IMR-90 (cell line): ENCODE results near the gene CENPX. TPM values are rescaled to one million over a fixed set of nuclear protein-coding genes. Genes with fewer than 3 reads are reported as not detected.

Source experiments
- ATAC-seq: fragments of 200-7000 bp; cut with Tn5 transposase; 2 replicates; pipeline ENCODE4 v1.9.1; 2020; ENCODE audit warnings: low read depth, mild to moderate bottlenecking, moderate library complexity
- BruUV-seq: library from RNA; stranded (reverse); fragments of 400-500 nt; replicated peaks from 2 replicates; lab custom pipeline; 2021; lab: Mats Ljungman, UMichigan
- CTCF ChIA-PET: fragments of 300-600 bp; formaldehyde crosslinking; extraction: SDS; loops from one replicate; lab custom pipeline; 2021; ENCODE audit warnings: antibody characterized with exemption; lab: Yijun Ruan, JAX
- POLR2A ChIA-PET: fragments of 300-600 bp; sonication (Branson Sonifier 250); formaldehyde crosslinking; loops from one replicate; lab custom pipeline; 2022; ENCODE audit warnings: antibody characterized with exemption; ENCODE audit not compliant: unreplicated experiment; lab: Charles Lee
- DNase-seq: peaks from one replicate; pipeline ENCODE4 v3.0.0; 2013
- H2AFZ ChIP-seq: replicated peaks from 2 replicates; pipeline ENCODE3; 2013; ENCODE audit warnings: low read length, mild to moderate bottlenecking; ENCODE audit not compliant: poor library complexity
- H2AK5ac ChIP-seq: 2 replicates; pipeline ENCODE4 v1.6.1; 2013; ENCODE audit warnings: low read depth, low read length, inconsistent platforms
- H2AK9ac ChIP-seq: replicated peaks from 2 replicates; pipeline ENCODE3; 2013; ENCODE audit warnings: mild to moderate bottlenecking, low read depth, low read length, moderate library complexity; ENCODE audit not compliant: poor library complexity
- H2BK120ac ChIP-seq: 2 replicates; pipeline ENCODE4 v1.6.1; 2013; ENCODE audit warnings: low read depth, low read length, inconsistent platforms
- H2BK15ac ChIP-seq: 3 replicates; pipeline ENCODE4 v1.6.1; 2013; ENCODE audit warnings: low read depth, low read length, inconsistent platforms
- H2BK20ac ChIP-seq: 2 replicates; pipeline ENCODE4 v1.6.1; 2013; ENCODE audit warnings: low read depth, mild to moderate bottlenecking, inconsistent platforms, low read length, moderate library complexity
- H2BK5ac ChIP-seq: 2 replicates; pipeline ENCODE4 v1.6.1; 2013; ENCODE audit warnings: mild to moderate bottlenecking, low read depth, low read length, inconsistent platforms; ENCODE audit not compliant: poor library complexity, severe bottlenecking
- H3K14ac ChIP-seq: replicated peaks from 2 replicates; pipeline ENCODE4 v1.6.1; 2013; ENCODE audit warnings: low read depth, low read length, inconsistent platforms
- H3K18ac ChIP-seq: 2 replicates; pipeline ENCODE4 v1.6.1; 2013; ENCODE audit warnings: low read depth, low read length, control low read depth
- H3K23ac ChIP-seq: 2 replicates; pipeline ENCODE4 v1.6.1; 2013; ENCODE audit warnings: low read depth, low read length, inconsistent platforms
- H3K27ac ChIP-seq: 2 replicates; pipeline ENCODE4 v1.5.1; 2013; ENCODE audit warnings: mild to moderate bottlenecking, control low read depth, low read length; ENCODE audit not compliant: insufficient read depth
- H3K27me3 ChIP-seq: 2 replicates; pipeline ENCODE4 v1.6.1; 2013; ENCODE audit warnings: low read length; ENCODE audit not compliant: control insufficient read depth, insufficient read depth
- H3K36me3 ChIP-seq: 2 replicates; pipeline ENCODE4 v1.6.1; 2013; ENCODE audit warnings: low read length, mixed read lengths; ENCODE audit not compliant: control insufficient read depth, insufficient read depth
- H3K4ac ChIP-seq: 2 replicates; pipeline ENCODE4 v1.6.1; 2013; ENCODE audit warnings: low read depth, low read length, inconsistent platforms
- H3K4me1 ChIP-seq: 2 replicates; pipeline ENCODE4 v1.6.1; 2013; ENCODE audit warnings: low read length, mixed read lengths; ENCODE audit not compliant: control insufficient read depth, insufficient read depth
- H3K4me2 ChIP-seq: 2 replicates; pipeline ENCODE4 v1.6.1; 2013; ENCODE audit warnings: low read depth, mild to moderate bottlenecking, control low read depth, low read length, moderate library complexity
- H3K4me3 ChIP-seq: 2 replicates; pipeline ENCODE4 v1.5.1; 2013; ENCODE audit warnings: low read depth, mild to moderate bottlenecking, control low read depth, low read length, moderate library complexity; ENCODE audit not compliant: insufficient read depth
- H3K56ac ChIP-seq: 2 replicates; pipeline ENCODE4 v1.6.1; 2013; ENCODE audit warnings: low read length, inconsistent platforms; ENCODE audit not compliant: insufficient read depth; ENCODE audit errors: extremely low read depth
- H3K79me1 ChIP-seq, 2 experiments: 2 replicates each; pipeline ENCODE4 v1.6.1; 2013; ENCODE audit warnings: low read length in 2 of 2, inconsistent platforms in 1 of 2, low read depth in 1 of 2
- H3K9ac ChIP-seq: 2 replicates; pipeline ENCODE4 v1.6.1; 2013; ENCODE audit warnings: low read depth, low read length, control low read depth
- H3K9me1 ChIP-seq: 2 replicates; pipeline ENCODE4 v1.6.1; 2013; ENCODE audit warnings: low read length, inconsistent platforms; ENCODE audit not compliant: insufficient read depth
- H3K9me3 ChIP-seq: 2 replicates; pipeline ENCODE4 v1.6.1; 2013; ENCODE audit warnings: low read length; ENCODE audit not compliant: control insufficient read depth, insufficient read depth
- H4K20me1 ChIP-seq: 2 replicates; pipeline ENCODE4 v1.6.1; 2013; ENCODE audit warnings: low read length, inconsistent platforms; ENCODE audit not compliant: insufficient read depth
- H4K5ac ChIP-seq: 2 replicates; pipeline ENCODE4 v1.6.1; 2013; ENCODE audit warnings: mild to moderate bottlenecking, low read depth, low read length, control low read depth
- H4K8ac ChIP-seq, 2 experiments: 2 replicates each; pipeline ENCODE4 v1.6.1; 2013; ENCODE audit warnings: low read depth in 2 of 2, low read length in 2 of 2, control low read depth in 1 of 2, inconsistent platforms in 1 of 2
- H4K91ac ChIP-seq: 2 replicates; pipeline ENCODE4 v1.6.1; 2013; ENCODE audit warnings: low read depth, low read length, inconsistent platforms; ENCODE audit not compliant: insufficient read depth
- CEBPB ChIP-seq: IDR thresholded peaks from 2 replicates; pipeline ENCODE4 v1.6.1; 2012; ENCODE audit warnings: low read depth, low read length, improper control_type of control experiment
- CHD1 ChIP-seq: IDR thresholded peaks from 2 replicates; pipeline ENCODE4 v1.6.1; 2012; ENCODE audit warnings: low read depth, low read length, improper control_type of control experiment
- CTCF ChIP-seq: conservative IDR thresholded peaks from 2 replicates; pipeline ENCODE4 v1.5.1; 2012; ENCODE audit warnings: mild to moderate bottlenecking, low read depth, low read length, improper control_type of control experiment
- FOS ChIP-seq: fragments of 150-350 bp; IDR thresholded peaks from 2 replicates; pipeline ENCODE4 v1.6.1; 2016; ENCODE audit warnings: low read depth, low read length
- MAZ ChIP-seq: IDR thresholded peaks from 2 replicates; pipeline ENCODE4 v1.6.1; 2012; ENCODE audit warnings: low read depth, mild to moderate bottlenecking, low read length, improper control_type of control experiment, moderate library complexity, borderline replicate concordance
- NFE2L2 ChIP-seq: fragments of 150-350 bp; IDR thresholded peaks from 2 replicates; pipeline ENCODE4 v1.6.1; 2016; ENCODE audit warnings: low read depth, mild to moderate bottlenecking, low read length
- POLR2A ChIP-seq: IDR thresholded peaks from 2 replicates; pipeline ENCODE4 v1.6.1; 2012; ENCODE audit warnings: mild to moderate bottlenecking, low read depth, low read length
- RAD21 ChIP-seq: IDR thresholded peaks from 2 replicates; pipeline ENCODE4 v1.6.1; 2012; ENCODE audit warnings: low read length, improper control_type of control experiment
- RCOR1 ChIP-seq: IDR thresholded peaks from 2 replicates; pipeline ENCODE4 v1.6.1; 2012; ENCODE audit warnings: mild to moderate bottlenecking, low read length, improper control_type of control experiment; ENCODE audit not compliant: insufficient replicate concordance
- RFX5 ChIP-seq: IDR thresholded peaks from 2 replicates; pipeline ENCODE4 v1.8.0; 2012; ENCODE audit warnings: low read depth, mild to moderate bottlenecking, low read length, moderate library complexity
- SMC3 ChIP-seq: fragments of 150-350 bp; IDR thresholded peaks from 2 replicates; pipeline ENCODE4 v1.6.1; 2016; ENCODE audit warnings: low read depth, mild to moderate bottlenecking, antibody characterized with exemption, low read length, moderate library complexity
- USF2 ChIP-seq: fragments of 150-350 bp; IDR thresholded peaks from 2 replicates; pipeline ENCODE4 v1.6.1; 2017; ENCODE audit warnings: mild to moderate bottlenecking, antibody characterized with exemption, low read length, low read depth
- WGBS, 2 experiments: methylation state at CpG; one replicate each; pipeline versions ENCODE4 v1.1.5 to v1.1.7; 2013; ENCODE audit warnings: missing lambda C conversion rate in 2 of 2; ENCODE audit not compliant: insufficient read length in 1 of 2; ENCODE audit errors: extremely low coverage in 2 of 2; 5-methylcytosine and 5-hydroxymethylcytosine counted together
- dilution Hi-C: fragments of 300-500 bp; cut with HindIII; formaldehyde crosslinking; loops from one replicate; pipeline ENCODE4 v1.14.3; 2018; ENCODE audit warnings: low sequenced_read_pairs; ENCODE audit not compliant: unreplicated experiment
- in situ Hi-C: fragments of 300-500 bp; cut with MboI; formaldehyde crosslinking; loops from 3 replicates; pipeline ENCODE4 v1.14.3; 2019; ENCODE audit warnings: low sequenced_read_pairs, inconsistent platforms, mixed read lengths
- intact Hi-C: fragments of 100-400 bp; cut with micrococcal nuclease; formaldehyde crosslinking; loops from 2 replicates; pipeline ENCODE4 v1.10.0; 2022
- polyA plus RNA-seq, 3 experiments: library from polyadenylated mRNA; depleted of rRNA; stranded (reverse); fragments of >200 nt; gene quantifications; 2 replicates each; pipeline ENCODE4 v1.2.3, GENCODE V29; 2012; ENCODE audit warnings: low replicate concordance in 1 of 3
- total RNA-seq: library from RNA; depleted of rRNA; stranded (reverse); fragments of >200 nt; gene quantifications from 2 replicates; pipeline ENCODE4 v1.2.3, GENCODE V29; 2012
- TF ChIP-seq, protein P1 (sequence below): fragments of 150-350 bp; IDR thresholded peaks from 2 replicates; pipeline ENCODE4 v1.6.1; 2016; ENCODE audit warnings: low read depth, mild to moderate bottlenecking, low read length, moderate library complexity, borderline replicate concordance

The CENPX gene
- total and polyA plus RNA-seq, 2 of the 4 experiments (the other 2 are of a cell fraction): 44.8 to 86.8 TPM

DNA sequence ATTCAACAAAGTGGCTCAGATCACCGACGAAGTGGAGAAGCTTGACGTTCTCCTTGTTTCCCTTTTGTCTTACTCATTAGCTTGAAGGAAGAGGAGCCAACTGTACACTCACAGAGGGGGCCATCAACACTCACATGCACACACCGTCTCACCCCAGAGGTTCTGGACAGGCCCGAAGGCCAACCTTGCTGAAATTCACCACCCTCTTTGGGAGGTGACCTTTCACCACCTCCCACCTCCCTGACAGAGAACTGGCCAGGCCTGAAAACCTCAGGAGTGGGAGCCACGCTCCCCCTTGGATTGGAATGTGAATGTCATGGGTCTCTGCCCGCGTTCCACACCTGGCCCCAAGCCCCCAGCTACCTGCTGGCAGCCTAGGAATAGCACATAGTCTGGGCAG lies 12.8 kb upstream of the CENPX start:
- POLR2A ChIA-PET: no interaction called here
- Histone ChIP-seq H4K5ac (no peak overlapping the region), H2BK120ac (no peak overlapping the region), H3K79me1 (peaks cover 7 to 12% of the 10 kb centered on the region in 2 experiments), H3K27ac (no peak overlapping the region), H3K4ac (no peak overlapping the region), H2AK5ac (no peak overlapping the region), H2AFZ (peak overlapping the region; percentile 3), H3K4me2 (no peak overlapping the region), H3K4me3 (no peak overlapping the region), H2BK20ac (no peak overlapping the region), H3K14ac (no peak overlapping the region), H3K9me1 (0 out of 2 replicates have a peak, but pooled peaks cover 7% of the 10 kb centered on the region), H4K20me1 (peaks cover 5% of the 10 kb centered on the region), H3K9ac (no peak overlapping the region), H3K23ac (no peak overlapping the region), H3K4me1 (peaks cover 11% of the 10 kb centered on the region), H2BK15ac (no peak overlapping the region), H3K56ac (no peak overlapping the region), H3K36me3 (no peaks in the 10 kb centered on the region), H3K27me3 (no peaks in the 10 kb centered on the region), H2BK5ac (no peak overlapping the region), H3K18ac (no peak overlapping the region), H4K91ac (no peak overlapping the region), H3K9me3 (no peaks in the 10 kb centered on the region), H2AK9ac (peak overlapping the region; percentile 5), H4K8ac (no peak overlapping the region)
- ATAC-seq (no peak), DNase-seq (no peak)
- dilution Hi-C loops (no loop called here), in situ Hi-C loops (no loop called here), intact Hi-C loops (loop anchor here (10.0 kb wide), 1 partner anchor 289 kb away; no protein-coding TSS in a partner anchor)
- BruUV-seq: no TSS peak
- no peak for TF ChIP-seq RCOR1
- no peak for TF ChIP-seq CHD1
- no peak for TF ChIP-seq SMC3
- no peak for TF ChIP-seq RFX5
- no peak for TF ChIP-seq CTCF
- TF ChIP-seq NFE2L2: no peak
- TF ChIP-seq, protein P1, sequence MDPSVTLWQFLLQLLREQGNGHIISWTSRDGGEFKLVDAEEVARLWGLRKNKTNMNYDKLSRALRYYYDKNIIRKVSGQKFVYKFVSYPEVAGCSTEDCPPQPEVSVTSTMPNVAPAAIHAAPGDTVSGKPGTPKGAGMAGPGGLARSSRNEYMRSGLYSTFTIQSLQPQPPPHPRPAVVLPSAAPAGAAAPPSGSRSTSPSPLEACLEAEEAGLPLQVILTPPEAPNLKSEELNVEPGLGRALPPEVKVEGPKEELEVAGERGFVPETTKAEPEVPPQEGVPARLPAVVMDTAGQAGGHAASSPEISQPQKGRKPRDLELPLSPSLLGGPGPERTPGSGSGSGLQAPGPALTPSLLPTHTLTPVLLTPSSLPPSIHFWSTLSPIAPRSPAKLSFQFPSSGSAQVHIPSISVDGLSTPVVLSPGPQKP: no peak
- TF ChIP-seq POLR2A: no peak
- TF ChIP-seq FOS: no peak
- no peak for TF ChIP-seq USF2
- TF ChIP-seq MAZ: no peak
- TF ChIP-seq RAD21: no peak
- no peak for TF ChIP-seq CEBPB
- CTCF ChIA-PET: no interaction called here
- 64% methylated on average over 2 of the region's 8 CpGs; no CpG with 5 or more reads in 1 of the 2 experiments for WGBS, 2 experiments
